ENCODE results near the gene CD83.

- no peak for TF ChIP-seq EZH2 (optimal IDR thresholded peaks at IDR 0.05; ENCODE audit: low read depth, low read length)
- TF ChIP-seq, protein P1, sequence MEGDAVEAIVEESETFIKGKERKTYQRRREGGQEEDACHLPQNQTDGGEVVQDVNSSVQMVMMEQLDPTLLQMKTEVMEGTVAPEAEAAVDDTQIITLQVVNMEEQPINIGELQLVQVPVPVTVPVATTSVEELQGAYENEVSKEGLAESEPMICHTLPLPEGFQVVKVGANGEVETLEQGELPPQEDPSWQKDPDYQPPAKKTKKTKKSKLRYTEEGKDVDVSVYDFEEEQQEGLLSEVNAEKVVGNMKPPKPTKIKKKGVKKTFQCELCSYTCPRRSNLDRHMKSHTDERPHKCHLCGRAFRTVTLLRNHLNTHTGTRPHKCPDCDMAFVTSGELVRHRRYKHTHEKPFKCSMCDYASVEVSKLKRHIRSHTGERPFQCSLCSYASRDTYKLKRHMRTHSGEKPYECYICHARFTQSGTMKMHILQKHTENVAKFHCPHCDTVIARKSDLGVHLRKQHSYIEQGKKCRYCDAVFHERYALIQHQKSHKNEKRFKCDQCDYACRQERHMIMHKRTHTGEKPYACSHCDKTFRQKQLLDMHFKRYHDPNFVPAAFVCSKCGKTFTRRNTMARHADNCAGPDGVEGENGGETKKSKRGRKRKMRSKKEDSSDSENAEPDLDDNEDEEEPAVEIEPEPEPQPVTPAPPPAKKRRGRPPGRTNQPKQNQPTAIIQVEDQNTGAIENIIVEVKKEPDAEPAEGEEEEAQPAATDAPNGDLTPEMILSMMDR (IDR thresholded peaks at IDR 0.05; ENCODE audit: low read length) = no peak
Measured at GRCh38 chr6:14088600-14089192, 28.9 kb upstream of the CD83 start.

Data from MM.1S (cell line).